ENCODE measurements around the gene C6orf120.

C6orf120 gene

GRCh38 chr6:169725125-169726048 lies 23.5 kb downstream of the C6orf120 start:
- DNase-seq, result peak; percentile 50

- no peak for DNase-seq
These were observed 24.1 kb downstream of the C6orf120 start for GRCh38 chr6:169726049-169726400.

- no peak for DNase-seq
These were observed 25.0 kb downstream of the C6orf120 start for GRCh38 chr6:169726963-169727362.

DNA sequence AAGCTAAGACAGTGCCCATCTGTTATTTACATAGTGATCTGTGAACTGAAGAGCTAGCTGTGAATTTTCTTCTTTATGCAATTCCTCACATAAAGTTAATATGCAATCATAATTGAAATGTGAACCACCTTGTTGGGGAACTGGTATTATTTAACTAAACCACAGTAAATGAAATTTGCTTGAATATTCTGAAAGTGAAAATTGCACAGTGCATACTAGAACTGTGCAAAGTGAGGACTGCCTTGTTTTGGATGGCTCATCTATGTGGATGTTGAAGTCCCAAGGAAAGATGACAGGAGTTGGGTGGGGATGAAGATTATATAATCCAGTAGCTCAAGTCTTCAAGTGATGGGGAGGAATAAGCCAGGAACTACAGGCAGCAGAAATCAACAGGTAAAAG lies 28.0 kb downstream of the C6orf120 start:
- DNase-seq, result no peak

DNA sequence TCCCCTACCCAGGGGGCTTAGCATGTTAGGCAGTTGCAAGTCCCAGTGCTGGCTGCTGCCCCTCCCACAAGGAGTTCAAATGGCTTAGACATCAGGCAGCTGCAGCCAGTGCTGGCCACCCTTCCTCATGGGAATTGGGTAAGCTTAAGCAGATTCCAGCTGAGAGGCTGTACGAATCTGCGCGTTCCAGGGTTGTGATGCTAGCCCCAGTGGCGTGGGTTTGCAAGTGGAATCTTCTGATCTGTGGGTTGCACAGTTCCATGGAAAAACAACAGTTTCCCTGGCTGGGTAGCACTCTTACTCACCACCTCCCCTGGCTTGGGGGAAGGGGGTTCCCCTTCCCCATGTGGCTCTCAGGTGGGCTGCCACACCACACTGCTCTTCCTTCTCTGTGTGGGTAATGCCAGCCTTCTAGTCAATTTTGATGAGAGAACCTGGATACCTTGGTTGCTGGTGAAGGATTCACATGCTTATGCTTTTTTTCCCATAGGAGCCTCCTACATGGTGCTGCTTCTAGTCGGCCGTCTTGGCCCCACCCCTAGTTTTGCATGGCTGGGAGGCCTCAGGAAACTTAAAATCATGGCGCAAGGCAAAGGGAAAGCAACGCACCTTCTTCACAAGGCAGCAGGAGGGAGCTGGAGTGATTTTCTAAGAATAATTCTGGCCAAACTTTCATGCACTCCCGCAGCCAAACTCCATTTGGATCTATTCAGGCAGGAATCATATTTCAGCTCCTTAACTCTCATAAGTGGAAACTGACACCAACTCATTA lies 36.5 kb downstream of the C6orf120 start:
- no peak for DNase-seq

- no peak for DNase-seq
These were observed 37.1 kb downstream of the C6orf120 start for GRCh38 chr6:169738976-169739529.

GRCh38 chr6:169741344-169741743 lies 39.4 kb downstream of the C6orf120 start:
- no peak for DNase-seq

DNA sequence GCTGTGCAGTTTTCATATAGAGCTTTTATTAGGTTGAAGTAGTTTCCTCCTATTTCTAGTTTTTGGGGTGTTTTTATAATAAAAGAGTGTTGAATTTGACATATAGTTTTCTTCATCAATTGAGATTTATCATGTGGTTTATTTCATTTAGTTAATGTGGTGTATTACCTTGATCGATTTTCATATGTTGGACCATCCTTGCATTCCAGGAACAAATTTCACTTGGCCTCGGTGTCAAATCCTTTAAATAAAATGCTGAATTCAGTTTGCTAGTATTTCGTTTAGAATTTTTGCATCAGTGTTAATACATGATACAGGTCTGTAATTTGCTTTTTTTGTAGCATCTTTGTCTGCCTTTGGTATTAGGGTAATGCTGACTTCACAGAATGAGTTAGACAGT lies 43.5 kb downstream of the C6orf120 start:
- no peak for DNase-seq

- no peak for DNase-seq
These were observed 44.6 kb downstream of the C6orf120 start for GRCh38 chr6:169746556-169746955.

- peak; percentile 97 for DNase-seq
These were observed 49.5 kb downstream of the C6orf120 start, which contains the start of the genes DYNLT2 and ERMARD for GRCh38 chr6:169751242-169752073. DYNLT2 (minus strand) TSS chr6:169751572; CDS start chr6:169751458, 114 bp downstream. ERMARD (plus strand) TSS chr6:169751622; CDS start chr6:169751658, 36 bp downstream.

DNA sequence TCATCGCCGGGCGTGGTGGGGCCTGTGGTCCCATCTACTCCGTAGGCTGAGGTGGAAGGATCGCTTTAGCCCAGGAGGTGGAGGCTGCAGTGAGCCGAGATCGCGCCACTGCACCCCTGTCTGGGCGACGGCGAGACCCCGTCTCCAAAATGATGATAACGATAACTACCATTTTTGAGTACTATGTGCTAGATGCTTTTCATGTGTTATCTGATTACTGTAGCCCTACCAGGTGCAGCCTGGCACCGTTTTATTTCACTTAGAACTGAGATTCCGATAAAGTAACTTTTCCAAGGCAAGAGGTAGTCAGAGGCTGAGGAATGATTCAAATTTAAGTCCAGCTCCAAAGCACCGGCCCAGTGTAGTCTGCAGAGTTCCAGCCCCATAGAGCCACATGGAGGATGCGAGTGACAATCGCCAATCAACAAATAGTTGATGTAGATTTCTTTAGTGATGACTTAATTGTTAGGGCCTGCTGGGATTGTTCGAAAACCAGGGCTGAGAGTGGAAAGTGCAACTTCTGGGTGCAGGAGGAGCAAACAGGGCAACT lies 50.2 kb downstream of the C6orf120 start:
- DNase-seq, result peak; percentile 35
